Neural crest cell (in vitro differentiated cells): ENCODE data around the gene SDK1. TPM values are rescaled to one million over a fixed set of nuclear protein-coding genes. Genes with fewer than 3 reads are reported as not detected.
A peak's percentile ranks its signal among the peaks of the same experiment; 100 is the strongest.

Experiments used
- DNase-seq: peaks from one replicate; pipeline ENCODE4 v3.0.0; 2021; ENCODE audit warnings: low read depth, mixed read lengths, low spot score
- H3K27ac Mint-ChIP-seq: one replicate; pipeline ENCODE4 v1.8.0; 2021; ENCODE audit warnings: mild to moderate bottlenecking, mixed read lengths; ENCODE audit not compliant: unreplicated experiment
- H3K27me3 Mint-ChIP-seq: 2 replicates; pipeline ENCODE4 v1.8.0; 2021; ENCODE audit warnings: low read depth, mild to moderate bottlenecking, mixed read lengths
- H3K36me3 Mint-ChIP-seq: 2 replicates; pipeline ENCODE4 v1.8.0; 2021; ENCODE audit warnings: low read depth, mild to moderate bottlenecking, mixed read lengths
- H3K4me1 Mint-ChIP-seq: 2 replicates; pipeline ENCODE4 v1.8.0; 2021; ENCODE audit warnings: mixed read lengths
- H3K4me3 Mint-ChIP-seq: one replicate; pipeline ENCODE4 v1.8.0; 2021; ENCODE audit warnings: mild to moderate bottlenecking, mixed read lengths
- H3K9me3 Mint-ChIP-seq: 2 replicates; pipeline ENCODE4 v1.8.0; 2021; ENCODE audit warnings: mixed read lengths
- CTCF ChIP-seq: fragments of 200-600 bp; sonication (generic); conservative IDR thresholded peaks from 2 replicates; pipeline ENCODE4 v1.5.0; 2021; ENCODE audit warnings: antibody characterized with exemption, mild to moderate bottlenecking
- total RNA-seq: library from RNA; stranded (reverse); gene quantifications from 2 replicates; pipeline ENCODE4 v1.2.1, GENCODE V29; 2021

The SDK1 gene
- total RNA-seq, 1 donor from 2014 or later = 11.6 TPM

- H3K4me1 Mint-ChIP-seq = peaks cover 21% of the 10 kb centered on the region
- peaks cover 9% of the 10 kb centered on the region for H3K9me3 Mint-ChIP-seq
- no peak for TF ChIP-seq CTCF
- no peaks in the 10 kb centered on the region for H3K27me3 Mint-ChIP-seq
- peak overlapping the region; percentile 57 for H3K27ac Mint-ChIP-seq
- H3K4me3 Mint-ChIP-seq = no peak overlapping the region
- H3K36me3 Mint-ChIP-seq = peaks cover 11% of the 10 kb centered on the region
- DNase-seq = no peak
Measured at GRCh38 chr7:3943779-3944520, 642.9 kb downstream of the SDK1 start.

GRCh38 chr7:3949242-3949640, 648.2 kb downstream of the SDK1 start:
- no peak overlapping the region for H3K4me3 Mint-ChIP-seq
- no peak for DNase-seq
- TF ChIP-seq CTCF = no peak
- no peaks in the 10 kb centered on the region for H3K9me3 Mint-ChIP-seq
- no peak overlapping the region for H3K27ac Mint-ChIP-seq
- H3K36me3 Mint-ChIP-seq = peaks cover 20% of the 10 kb centered on the region
- H3K4me1 Mint-ChIP-seq = peaks cover 12% of the 10 kb centered on the region
- no peaks in the 10 kb centered on the region for H3K27me3 Mint-ChIP-seq

GRCh38 chr7:3950249-3950648, 649.2 kb downstream of the SDK1 start:
- H3K4me1 Mint-ChIP-seq = peaks cover 12% of the 10 kb centered on the region
- H3K27me3 Mint-ChIP-seq = no peaks in the 10 kb centered on the region
- DNase-seq = no peak
- H3K27ac Mint-ChIP-seq = no peak overlapping the region
- H3K9me3 Mint-ChIP-seq = no peaks in the 10 kb centered on the region
- no peak for TF ChIP-seq CTCF
- peaks cover 12% of the 10 kb centered on the region for H3K36me3 Mint-ChIP-seq
- no peak overlapping the region for H3K4me3 Mint-ChIP-seq

- H3K9me3 Mint-ChIP-seq = no peaks in the 10 kb centered on the region
- TF ChIP-seq CTCF = no peak
- no peak for DNase-seq
- peaks cover 11% of the 10 kb centered on the region for H3K4me1 Mint-ChIP-seq
- H3K36me3 Mint-ChIP-seq = peaks cover 11% of the 10 kb centered on the region
- H3K27ac Mint-ChIP-seq = no peak overlapping the region
- H3K4me3 Mint-ChIP-seq = no peak overlapping the region
- H3K27me3 Mint-ChIP-seq = no peaks in the 10 kb centered on the region
Measured at GRCh38 chr7:3951316-3952055, 650.4 kb downstream of the SDK1 start.

- Mint-ChIP-seq H3K4me3 (no peak overlapping the region), H3K4me1 (peaks cover 3% of the 10 kb centered on the region), H3K9me3 (no peaks in the 10 kb centered on the region), H3K27me3 (no peaks in the 10 kb centered on the region), H3K27ac (no peak overlapping the region), H3K36me3 (peaks cover 11% of the 10 kb centered on the region)
- TF ChIP-seq CTCF = no peak
- no peak for DNase-seq
Measured at GRCh38 chr7:3953133-3953532, 652.1 kb downstream of the SDK1 start.
